ENCODE measurements around the gene TTC3. TPM values are rescaled to one million over a fixed set of nuclear protein-coding genes. Genes with fewer than 3 reads are reported as not detected.

TTC3 gene
- total and polyA plus RNA-seq, 2 donors (not counting 1 experiment from before 2014, with no cell fraction given) = 42.0 to 163 TPM

- ChIA-PET CTCF (no interaction called here), POLR2A (no interaction called here)
- Histone ChIP-seq H3K4me1 (ENCODE audit: control insufficient read depth in 2 of 2, insufficient read depth in 2 of 2, low read length in 2 of 2) (peaks cover 7 to 14% of the 10 kb centered on the region in 2 donors), H3K4me2 (replicated peaks; ENCODE audit: low read depth, low read length, poor library complexity, severe bottlenecking) (no peak overlapping the region), H3K4me3 (ENCODE audit: control extremely low read depth in 1 of 5, extremely low read depth in 1 of 5, insufficient read depth in 1 of 5, low read depth in 2 of 5, low read length in 4 of 5) (no peak overlapping the region), H2AFZ (ENCODE audit: insufficient read depth, low read depth, low read length, poor library complexity, severe bottlenecking) (no peak overlapping the region), H3K27ac (ENCODE audit: low read length in 2 of 2) (peak overlapping the region in 1 of 2 donors; percentile 40), H3K9me3 (ENCODE audit: control extremely low read depth in 1 of 3, control insufficient read depth in 2 of 3, insufficient read depth in 1 of 3, low read length in 2 of 3) (peaks cover 0 to 2% (median 0%) of the 10 kb centered on the region in 3 donors), H4K20me1 (ENCODE audit: control insufficient read depth, insufficient read depth, low read length, poor library complexity, severe bottlenecking) (no peaks in the 10 kb centered on the region), H3K79me2 (ENCODE audit: control insufficient read depth, insufficient read depth, low read length) (peaks cover 18% of the 10 kb centered on the region), H3K9ac (ENCODE audit: low read length) (no peak overlapping the region), H3K36me3 (replicated peaks in 1 of 2; ENCODE audit: control extremely low read depth in 1 of 2, control insufficient read depth in 1 of 2, extremely low read depth in 1 of 2, insufficient read depth in 2 of 2, low read length in 1 of 2) (peaks cover 0 to 52% of the 10 kb centered on the region in 2 experiments), H3K27me3 (replicated peaks in 1 of 4; ENCODE audit: control extremely low read depth in 1 of 4, control insufficient read depth in 3 of 4, insufficient read depth in 4 of 4, low read length in 3 of 4) (no peaks in the 10 kb centered on the region)
- no peak overlapping the region for H3K27ac Mint-ChIP-seq
- intact Hi-C loops (cut with micrococcal nuclease) = no loop called here
- TF ChIP-seq, protein P1, sequence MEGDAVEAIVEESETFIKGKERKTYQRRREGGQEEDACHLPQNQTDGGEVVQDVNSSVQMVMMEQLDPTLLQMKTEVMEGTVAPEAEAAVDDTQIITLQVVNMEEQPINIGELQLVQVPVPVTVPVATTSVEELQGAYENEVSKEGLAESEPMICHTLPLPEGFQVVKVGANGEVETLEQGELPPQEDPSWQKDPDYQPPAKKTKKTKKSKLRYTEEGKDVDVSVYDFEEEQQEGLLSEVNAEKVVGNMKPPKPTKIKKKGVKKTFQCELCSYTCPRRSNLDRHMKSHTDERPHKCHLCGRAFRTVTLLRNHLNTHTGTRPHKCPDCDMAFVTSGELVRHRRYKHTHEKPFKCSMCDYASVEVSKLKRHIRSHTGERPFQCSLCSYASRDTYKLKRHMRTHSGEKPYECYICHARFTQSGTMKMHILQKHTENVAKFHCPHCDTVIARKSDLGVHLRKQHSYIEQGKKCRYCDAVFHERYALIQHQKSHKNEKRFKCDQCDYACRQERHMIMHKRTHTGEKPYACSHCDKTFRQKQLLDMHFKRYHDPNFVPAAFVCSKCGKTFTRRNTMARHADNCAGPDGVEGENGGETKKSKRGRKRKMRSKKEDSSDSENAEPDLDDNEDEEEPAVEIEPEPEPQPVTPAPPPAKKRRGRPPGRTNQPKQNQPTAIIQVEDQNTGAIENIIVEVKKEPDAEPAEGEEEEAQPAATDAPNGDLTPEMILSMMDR (IDR thresholded peaks at IDR 0.05) = no peak
- no peak for TF ChIP-seq EZH2 (IDR thresholded peaks at IDR 0.05; ENCODE audit: borderline replicate concordance, insufficient read depth, low read depth, low read length, poor library complexity, severe bottlenecking)
- ATAC-seq (ENCODE audit: low read depth) = no peak
- H3K4me3 Mint-ChIP-seq = no peak overlapping the region
- H3K9me3 Mint-ChIP-seq (ENCODE audit: insufficient read depth) = no peaks in the 10 kb centered on the region
- H3K27me3 Mint-ChIP-seq = no peaks in the 10 kb centered on the region
- H3K4me1 Mint-ChIP-seq = peaks cover 16% of the 10 kb centered on the region
- DNase-seq = no peak
- 86% methylated on average over 11 of the region's 18 CpGs for WGBS (ENCODE audit: insufficient coverage)
These were observed 153.2 kb downstream of the TTC3 start for GRCh38 chr21:37226041-37226920.

Data from B cell (primary cell).